Activated CD4-positive, alpha-beta T cell treated with anti-CD3 and anti-CD28 coated beads, Interleukin-2, amount 10 ng/mL, durations not matched to agents 24 days and 14 days (primary cell): Measurements from ENCODE around the gene LIN37. TPM values are rescaled to one million over a fixed set of nuclear protein-coding genes. Genes with fewer than 3 reads are reported as not detected.

Experiments
- DNase-seq: peaks from one replicate; pipeline ENCODE4 v3.0.0; 2022
- H3K27ac Mint-ChIP-seq: one replicate; pipeline ENCODE4 v1.8.0; 2022; ENCODE audit warnings: mild to moderate bottlenecking, mixed read lengths
- H3K27me3 Mint-ChIP-seq: one replicate; pipeline ENCODE4 v1.8.0; 2022; ENCODE audit warnings: mixed read lengths
- H3K36me3 Mint-ChIP-seq: one replicate; pipeline ENCODE4 v1.8.0; 2022; ENCODE audit warnings: low read depth, mild to moderate bottlenecking, mixed read lengths
- H3K4me1 Mint-ChIP-seq: one replicate; pipeline ENCODE4 v1.8.0; 2021; ENCODE audit warnings: mixed read lengths
- H3K4me3 Mint-ChIP-seq: one replicate; pipeline ENCODE4 v1.8.0; 2022; ENCODE audit warnings: mild to moderate bottlenecking, moderate library complexity, mixed read lengths
- H3K9me3 Mint-ChIP-seq: one replicate; pipeline ENCODE4 v1.8.0; 2021; ENCODE audit warnings: mixed read lengths
- intact Hi-C: fragments of 100-400 bp; cut with micrococcal nuclease; formaldehyde crosslinking; loops from one replicate; pipeline ENCODE4 v1.15.1; 2023
- total RNA-seq: library from RNA; stranded (reverse); gene quantifications from 2 replicates; pipeline ENCODE4 v1.2.3, GENCODE V29; 2022

Gene LIN37
- total RNA-seq, 1 donor from 2014 or later, result 11.1 TPM

GRCh38 chr19:35734273-35734672 lies 14.1 kb upstream of the LIN37 start:
- H3K9me3 Mint-ChIP-seq, result no peaks in the 10 kb centered on the region
- peaks cover 72% of the 10 kb centered on the region for H3K36me3 Mint-ChIP-seq
- no peak for DNase-seq
- H3K27ac Mint-ChIP-seq, result no peak overlapping the region
- H3K4me1 Mint-ChIP-seq, result peaks cover 26% of the 10 kb centered on the region
- no peaks in the 10 kb centered on the region for H3K27me3 Mint-ChIP-seq
- intact Hi-C loops, result no loop called here
- no peak overlapping the region for H3K4me3 Mint-ChIP-seq

DNA sequence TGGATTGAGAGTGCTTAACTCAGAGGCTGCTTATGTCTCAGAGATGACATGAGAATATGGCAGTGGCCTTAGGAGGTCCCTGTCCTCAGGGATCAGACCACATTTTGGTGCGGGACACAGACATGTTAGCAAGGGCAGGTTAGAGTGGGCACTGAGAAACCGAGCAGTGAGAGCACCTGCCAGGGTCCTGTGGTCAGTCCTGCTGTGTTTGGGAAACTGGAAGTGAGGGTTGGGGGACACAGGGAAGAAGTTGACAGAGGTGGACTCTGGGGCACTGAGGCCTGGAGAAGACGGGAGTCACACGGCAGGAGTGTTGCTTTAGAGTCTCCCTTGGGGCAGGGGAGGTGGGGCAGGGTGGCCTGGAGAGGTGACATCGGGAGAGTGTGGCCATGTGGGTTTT lies 13.5 kb upstream of the LIN37 start:
- intact Hi-C loops, result no loop called here
- H3K36me3 Mint-ChIP-seq, result peaks cover 66% of the 10 kb centered on the region

GRCh38 chr19:35736913-35737886 lies 11.2 kb upstream of the LIN37 start:
- peak overlapping the region; percentile 56 for H3K27ac Mint-ChIP-seq
- intact Hi-C loops, result no loop called here
- no peak overlapping the region for H3K4me3 Mint-ChIP-seq
- H3K9me3 Mint-ChIP-seq, result no peaks in the 10 kb centered on the region
- peaks cover 35% of the 10 kb centered on the region for H3K4me1 Mint-ChIP-seq
- no peaks in the 10 kb centered on the region for H3K27me3 Mint-ChIP-seq
- peak; percentile 75 for DNase-seq
- peaks cover 51% of the 10 kb centered on the region for H3K36me3 Mint-ChIP-seq

More for the DNA sequence above, 13.5 kb upstream of the LIN37 start:
- Mint-ChIP-seq H3K4me3 (no peak overlapping the region), H3K27ac (no peak overlapping the region), H3K9me3 (no peaks in the 10 kb centered on the region), H3K27me3 (no peaks in the 10 kb centered on the region), H3K4me1 (peaks cover 30% of the 10 kb centered on the region)
- no peak for DNase-seq

- H3K9me3 Mint-ChIP-seq, result no peaks in the 10 kb centered on the region
- no peak overlapping the region for H3K4me3 Mint-ChIP-seq
- peaks cover 54% of the 10 kb centered on the region for H3K36me3 Mint-ChIP-seq
These were observed 10.1 kb upstream of the LIN37 start for GRCh38 chr19:35738021-35738886.

DNA sequence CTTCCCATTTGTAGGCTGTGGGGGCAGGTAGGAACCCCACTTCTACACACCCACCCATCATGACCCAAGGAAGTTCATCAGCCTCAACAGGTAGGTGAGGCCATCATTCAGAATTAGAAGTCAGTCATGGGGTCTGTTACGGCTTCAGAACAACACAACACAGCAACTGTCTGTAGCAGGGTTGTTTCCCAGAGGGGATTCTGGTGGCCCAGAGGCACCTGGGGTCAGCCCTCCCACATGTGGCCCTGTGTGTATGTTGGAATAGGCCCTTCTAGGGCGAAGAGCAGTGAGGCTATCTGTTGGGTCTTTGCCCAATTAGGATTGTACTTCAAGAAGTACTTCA lies 9.5 kb upstream of the LIN37 start:
- Mint-ChIP-seq H3K4me3 (peak overlapping the region; percentile 10), H3K36me3 (peaks cover 53% of the 10 kb centered on the region), H3K27ac (no peak overlapping the region), H3K9me3 (no peaks in the 10 kb centered on the region), H3K4me1 (peaks cover 46% of the 10 kb centered on the region), H3K27me3 (no peaks in the 10 kb centered on the region)
- intact Hi-C loops, result no loop called here
- DNase-seq, result no peak

More at GRCh38 chr19:35738021-35738886, 10.1 kb upstream of the LIN37 start:
- Mint-ChIP-seq H3K27me3 (no peaks in the 10 kb centered on the region), H3K27ac (no peak overlapping the region), H3K4me1 (peaks cover 43% of the 10 kb centered on the region)
- intact Hi-C loops, result no loop called here
- DNase-seq, result no peak

DNA sequence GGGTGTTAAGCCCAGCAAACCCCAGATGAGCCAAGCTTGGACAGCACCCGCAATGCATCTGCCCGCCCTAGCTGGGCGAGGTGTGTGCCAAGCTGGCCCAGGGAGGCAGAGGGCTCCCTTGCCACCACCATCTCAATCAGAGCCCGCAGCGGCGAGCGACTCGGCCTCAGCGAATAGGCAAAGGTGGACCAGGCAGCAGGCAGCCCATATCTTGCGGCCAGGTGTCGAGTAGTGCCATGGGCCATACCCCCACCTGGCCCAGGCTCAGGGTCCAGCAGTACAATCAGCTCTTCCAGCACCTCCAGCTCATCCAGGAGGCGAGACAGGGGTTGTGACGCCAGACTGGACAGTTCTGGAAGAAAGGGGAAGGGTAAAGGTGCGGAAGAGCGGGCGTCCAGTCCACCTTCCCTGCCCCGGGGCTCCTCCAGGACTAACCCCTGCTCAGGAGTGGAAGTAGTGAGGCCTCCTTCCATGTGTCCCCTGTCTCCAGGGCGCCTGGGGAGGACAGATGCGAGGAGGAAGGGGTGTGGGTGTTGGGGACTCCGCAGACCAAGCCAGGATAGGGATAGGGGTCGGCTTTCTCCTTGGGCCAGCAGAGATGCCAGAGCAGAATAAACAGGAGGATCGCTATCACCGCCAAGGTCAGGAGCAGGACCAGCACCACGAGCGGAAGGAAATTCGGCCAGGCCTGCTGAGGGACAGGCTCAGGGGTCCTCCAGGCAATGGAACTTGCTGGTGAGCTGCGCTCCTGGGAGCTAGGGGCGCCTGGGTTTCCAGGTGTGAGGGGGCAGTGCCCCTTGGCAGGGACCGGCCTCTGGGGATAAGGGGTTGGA lies 8.9 kb upstream of the LIN37 start:
- intact Hi-C loops, result loop anchor here (1.0 to 10.0 kb wide), 5 partner anchors 22 to 375 kb away; partner anchors contain the start of genes ARHGAP33, OVOL3, POLR2I and TBCB
- H3K4me1 Mint-ChIP-seq, result peaks cover 45% of the 10 kb centered on the region
- no peaks in the 10 kb centered on the region for H3K27me3 Mint-ChIP-seq
- no peak for DNase-seq
- H3K36me3 Mint-ChIP-seq, result peaks cover 49% of the 10 kb centered on the region
- no peaks in the 10 kb centered on the region for H3K9me3 Mint-ChIP-seq
- peak overlapping the region; percentile 13 for H3K27ac Mint-ChIP-seq
- H3K4me3 Mint-ChIP-seq, result peak overlapping the region; percentile 91

- peaks cover 44% of the 10 kb centered on the region for H3K4me1 Mint-ChIP-seq
- H3K4me3 Mint-ChIP-seq, result peak overlapping the region; percentile 91
- intact Hi-C loops, result loop anchor here (1.0 to 10.0 kb wide), 5 partner anchors 23 to 375 kb away; partner anchors contain the start of genes ARHGAP33, OVOL3, POLR2I and TBCB
These were observed 8.3 kb upstream of the LIN37 start for GRCh38 chr19:35740108-35740422.

GRCh38 chr19:35740423-35741202 lies 7.8 kb upstream of the LIN37 start:
- peak; percentile 99 for DNase-seq
- no peaks in the 10 kb centered on the region for H3K27me3 Mint-ChIP-seq
- H3K27ac Mint-ChIP-seq, result peak overlapping the region; percentile 97
- intact Hi-C loops, result loop anchor here (1.0 to 10.0 kb wide), 5 partner anchors 23 to 374 kb away; partner anchors contain the start of genes ARHGAP33, OVOL3, POLR2I and TBCB
- no peaks in the 10 kb centered on the region for H3K9me3 Mint-ChIP-seq
- H3K4me3 Mint-ChIP-seq, result peak overlapping the region; percentile 91
- peaks cover 44% of the 10 kb centered on the region for H3K4me1 Mint-ChIP-seq
- H3K36me3 Mint-ChIP-seq, result peaks cover 42% of the 10 kb centered on the region

More at GRCh38 chr19:35740108-35740422, 8.3 kb upstream of the LIN37 start:
- H3K9me3 Mint-ChIP-seq, result no peaks in the 10 kb centered on the region
- no peak for DNase-seq
- H3K27ac Mint-ChIP-seq, result no peak overlapping the region
- no peaks in the 10 kb centered on the region for H3K27me3 Mint-ChIP-seq
- peaks cover 44% of the 10 kb centered on the region for H3K36me3 Mint-ChIP-seq

GRCh38 chr19:35741203-35741515 lies 7.2 kb upstream of the LIN37 start:
- Mint-ChIP-seq H3K27ac (peak overlapping the region; percentile 97), H3K27me3 (no peaks in the 10 kb centered on the region), H3K9me3 (no peaks in the 10 kb centered on the region), H3K36me3 (peaks cover 38% of the 10 kb centered on the region), H3K4me1 (peaks cover 47% of the 10 kb centered on the region), H3K4me3 (peak overlapping the region; percentile 91)
- DNase-seq, result no peak
- intact Hi-C loops, result loop anchor here (2.0 to 10.0 kb wide), 3 partner anchors 48 to 374 kb away; partner anchors contain the start of genes OVOL3, POLR2I and TBCB

GRCh38 chr19:35742121-35742724 lies 6.2 kb upstream of the LIN37 start, which contains the start of gene IGFLR1:
Gene IGFLR1 (minus strand): TSS chr19:35742452. CDS start chr19:35741180, 1,272 bp downstream.
- peaks cover 45% of the 10 kb centered on the region for H3K4me1 Mint-ChIP-seq
- H3K4me3 Mint-ChIP-seq, result peak within 1 kb of the TSS; percentile 94
- peak; percentile 92 for DNase-seq
- intact Hi-C loops, result loop anchor here (1.0 to 10.0 kb wide), 2 partner anchors 29 to 373 kb away; partner anchors contain the start of genes OVOL3, POLR2I and TBCB
- peak within 1 kb of the TSS; percentile 98 for H3K27ac Mint-ChIP-seq
- no peaks in the 10 kb centered on the region for H3K27me3 Mint-ChIP-seq
- H3K36me3 Mint-ChIP-seq, result peaks cover 28% of the 10 kb centered on the region
- H3K9me3 Mint-ChIP-seq, result no peaks in the 10 kb centered on the region

GRCh38 chr19:35743640-35744429 lies 4.5 kb upstream of the LIN37 start:
- H3K9me3 Mint-ChIP-seq, result no peaks in the 10 kb centered on the region
- intact Hi-C loops, result loop anchor here (10.0 kb wide), 1 partner anchor 371 kb away; the partner anchor contains the start of genes OVOL3, POLR2I and TBCB
- peaks cover 21% of the 10 kb centered on the region for H3K36me3 Mint-ChIP-seq
- H3K27ac Mint-ChIP-seq, result peak overlapping the region; percentile 100
- no peaks in the 10 kb centered on the region for H3K27me3 Mint-ChIP-seq
- H3K4me3 Mint-ChIP-seq, result peak overlapping the region; percentile 94
- peaks cover 49% of the 10 kb centered on the region for H3K4me1 Mint-ChIP-seq
- DNase-seq, result no peak
